ENCODE measurements around the gene TNS1.
"Not testable (repeated sequence)": the region's sequence is repeated elsewhere in the genome, so short reads cannot be mapped to it uniquely, and the experiment has no call there.

TNS1 gene

GRCh38 chr2:218002845-218003180, at the start of gene TNS1:
Gene TNS1 (minus strand): TSS chr2:218002995. CDS start chr2:218002872, 123 bp downstream.
- no peak for DNase-seq

GRCh38 chr2:218051903-218052302, 49.1 kb upstream of the TNS1 start:
- no peak for DNase-seq

- DNase-seq = no peak
Observed at GRCh38 chr2:218047536-218048225, 44.9 kb upstream of the TNS1 start.

- DNase-seq = no peak
Observed at GRCh38 chr2:218046238-218046637, 43.4 kb upstream of the TNS1 start.

- DNase-seq = not testable (repeated sequence)
Observed at GRCh38 chr2:218044599-218044998, 41.8 kb upstream of the TNS1 start.

GRCh38 chr2:218043701-218044109, 40.9 kb upstream of the TNS1 start:
- DNase-seq = no peak

GRCh38 chr2:218043100-218043499, 40.3 kb upstream of the TNS1 start:
- DNase-seq = no peak

GRCh38 chr2:218041302-218042168, 38.7 kb upstream of the TNS1 start:
- DNase-seq = no peak

GRCh38 chr2:218040883-218041282, 38.1 kb upstream of the TNS1 start:
- DNase-seq = no peak

GRCh38 chr2:218039171-218039570, 36.4 kb upstream of the TNS1 start:
- DNase-seq = no peak

GRCh38 chr2:218036371-218036770, 33.6 kb upstream of the TNS1 start:
- DNase-seq = no peak

- no peak for DNase-seq
Observed at GRCh38 chr2:218035463-218036100, 32.8 kb upstream of the TNS1 start.

- DNase-seq = peak; percentile 76
Observed at GRCh38 chr2:218034497-218035213, 31.9 kb upstream of the TNS1 start.

GRCh38 chr2:218033590-218034496, 31.0 kb upstream of the TNS1 start:
- DNase-seq = no peak

- no peak for DNase-seq
Observed at GRCh38 chr2:218033208-218033589, 30.4 kb upstream of the TNS1 start.

- no peak for DNase-seq
Observed at GRCh38 chr2:218032336-218033171, 29.8 kb upstream of the TNS1 start.

- DNase-seq = no peak
Observed at GRCh38 chr2:218031771-218032257, 29.0 kb upstream of the TNS1 start.

- no peak for DNase-seq
Observed at GRCh38 chr2:218031261-218031660, 28.5 kb upstream of the TNS1 start.

- no peak for DNase-seq
Observed at GRCh38 chr2:218030409-218031195, 27.8 kb upstream of the TNS1 start.

All from activated CD4-positive, alpha-beta T cell treated with anti-CD3 and anti-CD28 coated beads for 48 hours (primary cell).